Measurements from ENCODE around the gene MID1.

MID1 gene

DNA sequence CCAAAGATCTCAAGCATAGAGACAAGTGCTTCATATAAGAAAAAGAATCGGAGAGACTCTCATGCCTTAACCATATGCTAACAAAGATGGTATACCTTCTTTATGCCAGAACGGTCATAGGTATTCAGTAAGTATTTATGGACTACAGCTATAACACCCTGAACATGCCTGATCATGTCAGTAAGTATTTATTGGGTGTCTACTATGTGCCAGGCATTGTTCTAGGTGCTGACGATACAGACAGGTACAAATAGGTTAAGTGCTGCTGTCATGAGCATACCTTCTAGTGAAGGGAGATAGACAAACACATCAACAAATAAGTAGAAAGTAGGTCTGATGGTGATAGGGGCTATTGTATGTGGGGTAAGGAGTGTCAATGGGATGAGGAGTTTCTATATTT is 9.5 kb upstream of the MID1 start:
- no peak overlapping the region for H2AK5ac ChIP-seq (ENCODE audit: low read length)
- no CpG with 5 or more reads among the region's 3 CpGs for whole genome bisulfite sequencing (ENCODE audit: extremely low coverage, insufficient coverage, insufficient read length)
- DNase-seq: no peak

GRCh38 chrX:10628906-10629305 is 8.5 kb upstream of the MID1 start:
- H3K4ac ChIP-seq (ENCODE audit: low read depth, low read length): no peak overlapping the region
- H3K4me3 ChIP-seq (ENCODE audit: low read depth, low read length): no peak overlapping the region
- H4K91ac ChIP-seq (ENCODE audit: low read depth, low read length): no peak overlapping the region
- no peak overlapping the region for H2BK5ac ChIP-seq (ENCODE audit: low read depth, low read length, poor library complexity)
- H2BK120ac ChIP-seq (ENCODE audit: insufficient read depth, low read length, poor library complexity): no peak overlapping the region
- peaks cover 2 to 10% of the 10 kb centered on the region in 2 experiments for H3K4me1 ChIP-seq (ENCODE audit: control insufficient read depth in 1 of 2, insufficient read depth in 2 of 2, low read length in 2 of 2)
- peaks cover 8% of the 10 kb centered on the region for H3K79me1 ChIP-seq (ENCODE audit: low read length)
- no peaks in the 10 kb centered on the region for H3K9me3 ChIP-seq (ENCODE audit: insufficient read depth, low read depth, low read length)
- no peak overlapping the region for H4K8ac ChIP-seq (ENCODE audit: low read depth, low read length)
- no peak overlapping the region for H2BK12ac ChIP-seq (ENCODE audit: low read length)
- H3K27ac ChIP-seq (ENCODE audit: low read depth, low read length): no peak overlapping the region
- H2AK5ac ChIP-seq (ENCODE audit: low read length): no peak overlapping the region
- H3K18ac ChIP-seq (ENCODE audit: low read length): no peak overlapping the region
- no peaks in the 10 kb centered on the region for H3K79me2 ChIP-seq (ENCODE audit: control insufficient read depth, insufficient read depth, low read length, poor library complexity)
- H2AFZ ChIP-seq (ENCODE audit: insufficient read depth, low read length, poor library complexity): no peak overlapping the region
- no peak overlapping the region for H3K14ac ChIP-seq (ENCODE audit: low read length)
- H3K23ac ChIP-seq (ENCODE audit: low read length): no peak overlapping the region
- H4K12ac ChIP-seq (ENCODE audit: low read depth, low read length): no peak overlapping the region
- no peaks in the 10 kb centered on the region for H3K36me3 ChIP-seq (ENCODE audit: control insufficient read depth in 1 of 2, insufficient read depth in 2 of 2, low read length in 2 of 2)
- no peaks in the 10 kb centered on the region for H3K27me3 ChIP-seq (ENCODE audit: insufficient read depth, low read length)
- H3K9ac ChIP-seq (ENCODE audit: low read length): no peak overlapping the region
- no CpG with 5 or more reads among the region's 3 CpGs for WGBS (ENCODE audit: extremely low coverage, insufficient coverage, insufficient read length)
- DNase-seq: no peak
- no peak overlapping the region for H3K4me2 ChIP-seq (ENCODE audit: low read length)

More for the DNA sequence above, 9.5 kb upstream of the MID1 start:
- Histone ChIP-seq H3K36me3 (ENCODE audit: control insufficient read depth in 1 of 2, insufficient read depth in 2 of 2, low read length in 2 of 2) (no peaks in the 10 kb centered on the region), H2AFZ (ENCODE audit: insufficient read depth, low read length, poor library complexity) (no peak overlapping the region), H4K8ac (ENCODE audit: low read depth, low read length) (no peak overlapping the region), H3K9ac (ENCODE audit: low read length) (no peak overlapping the region), H3K18ac (ENCODE audit: low read length) (no peak overlapping the region), H3K14ac (ENCODE audit: low read length) (no peak overlapping the region), H3K79me2 (ENCODE audit: control insufficient read depth, insufficient read depth, low read length, poor library complexity) (no peaks in the 10 kb centered on the region), H3K79me1 (ENCODE audit: low read length) (peaks cover 8% of the 10 kb centered on the region), H3K23ac (ENCODE audit: low read length) (no peak overlapping the region), H2BK12ac (ENCODE audit: low read length) (no peak overlapping the region), H4K12ac (ENCODE audit: low read depth, low read length) (no peak overlapping the region), H3K4me1 (ENCODE audit: control insufficient read depth in 1 of 2, insufficient read depth in 2 of 2, low read length in 2 of 2) (peaks cover 2 to 10% of the 10 kb centered on the region in 2 experiments), H3K4me2 (ENCODE audit: low read length) (no peak overlapping the region), H3K27me3 (ENCODE audit: insufficient read depth, low read length) (no peaks in the 10 kb centered on the region), H3K4ac (ENCODE audit: low read depth, low read length) (no peak overlapping the region), H4K91ac (ENCODE audit: low read depth, low read length) (no peak overlapping the region), H2BK120ac (ENCODE audit: insufficient read depth, low read length, poor library complexity) (no peak overlapping the region), H2BK5ac (ENCODE audit: low read depth, low read length, poor library complexity) (no peak overlapping the region), H3K27ac (ENCODE audit: low read depth, low read length) (no peak overlapping the region), H3K4me3 (ENCODE audit: low read depth, low read length) (no peak overlapping the region), H3K9me3 (ENCODE audit: insufficient read depth, low read depth, low read length) (no peaks in the 10 kb centered on the region)

GRCh38 chrX:10622197-10622596 is 1.8 kb upstream of the MID1 start:
- DNase-seq: no peak
- no peak overlapping the region for H2BK12ac ChIP-seq (ENCODE audit: low read length)
- H3K9me3 ChIP-seq (ENCODE audit: insufficient read depth, low read depth, low read length): no peaks in the 10 kb centered on the region
- H2BK5ac ChIP-seq (ENCODE audit: low read depth, low read length, poor library complexity): no peak overlapping the region
- no peaks in the 10 kb centered on the region for H3K27me3 ChIP-seq (ENCODE audit: insufficient read depth, low read length)
- H3K4me3 ChIP-seq (ENCODE audit: low read depth, low read length): no peak overlapping the region
- no peak overlapping the region for H2AFZ ChIP-seq (ENCODE audit: insufficient read depth, low read length, poor library complexity)
- H4K12ac ChIP-seq (ENCODE audit: low read depth, low read length): no peak overlapping the region
- H2AK5ac ChIP-seq (ENCODE audit: low read length): no peak overlapping the region
- H3K27ac ChIP-seq (ENCODE audit: low read depth, low read length): no peak overlapping the region
- H3K14ac ChIP-seq (ENCODE audit: low read length): no peak overlapping the region
- 100% methylated on average over 1 of the region's 3 CpGs for WGBS (ENCODE audit: extremely low coverage, insufficient coverage, insufficient read length)
- no peak overlapping the region for H3K23ac ChIP-seq (ENCODE audit: low read length)
- H3K36me3 ChIP-seq (ENCODE audit: control insufficient read depth in 1 of 2, insufficient read depth in 2 of 2, low read length in 2 of 2): no peaks in the 10 kb centered on the region
- H3K79me1 ChIP-seq (ENCODE audit: low read length): peaks cover 3% of the 10 kb centered on the region
- no peak overlapping the region for H2BK120ac ChIP-seq (ENCODE audit: insufficient read depth, low read length, poor library complexity)
- no peak overlapping the region for H3K9ac ChIP-seq (ENCODE audit: low read length)
- H4K8ac ChIP-seq (ENCODE audit: low read depth, low read length): no peak overlapping the region
- peaks cover 0 to 7% of the 10 kb centered on the region in 2 experiments for H3K4me1 ChIP-seq (ENCODE audit: control insufficient read depth in 1 of 2, insufficient read depth in 2 of 2, low read length in 2 of 2)
- peaks cover 4% of the 10 kb centered on the region for H3K79me2 ChIP-seq (ENCODE audit: control insufficient read depth, insufficient read depth, low read length, poor library complexity)
- H3K4me2 ChIP-seq (ENCODE audit: low read length): no peak overlapping the region
- no peak overlapping the region for H3K18ac ChIP-seq (ENCODE audit: low read length)
- H4K91ac ChIP-seq (ENCODE audit: low read depth, low read length): no peak overlapping the region
- no peak overlapping the region for H3K4ac ChIP-seq (ENCODE audit: low read depth, low read length)

DNA sequence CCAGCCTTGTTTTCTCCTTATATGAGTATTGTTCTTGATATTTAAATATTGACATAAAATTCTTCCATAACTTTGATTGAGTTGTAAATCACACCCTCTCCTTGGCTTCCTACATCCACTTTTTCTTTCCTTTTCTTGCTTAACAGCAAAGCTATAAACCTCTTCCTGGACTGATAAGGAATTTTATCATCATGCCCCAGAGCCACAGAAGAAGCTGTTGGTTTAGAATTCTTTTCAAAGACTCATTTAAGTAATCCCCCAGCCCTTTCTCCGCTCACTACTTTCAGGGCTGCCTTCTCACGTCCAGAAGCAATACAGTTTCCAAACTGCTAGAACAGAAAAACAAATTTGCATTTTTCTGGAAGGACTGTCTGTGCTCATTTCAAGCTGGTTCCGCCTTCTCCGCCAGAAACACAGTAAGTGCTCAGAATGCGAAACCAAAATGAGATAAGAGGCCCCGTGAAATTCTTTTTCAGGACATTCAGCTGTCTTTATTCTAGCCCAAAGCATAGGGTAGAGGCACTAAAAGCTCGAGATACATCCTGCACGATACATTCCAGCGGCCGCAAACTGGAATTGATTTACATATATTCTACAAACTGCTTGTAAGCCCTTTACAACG is 849 bp downstream of the MID1 start:
- Histone ChIP-seq H3K18ac (ENCODE audit: low read length) (no peak overlapping the region), H3K36me3 (ENCODE audit: control insufficient read depth in 1 of 2, insufficient read depth in 2 of 2, low read length in 2 of 2) (no peaks in the 10 kb centered on the region), H2AK5ac (ENCODE audit: low read length) (no peak overlapping the region), H3K9ac (ENCODE audit: low read length) (peak overlapping the region; percentile 24), H4K8ac (ENCODE audit: low read depth, low read length) (no peak overlapping the region), H3K79me2 (ENCODE audit: control insufficient read depth, insufficient read depth, low read length, poor library complexity) (peaks cover 4% of the 10 kb centered on the region), H2BK5ac (ENCODE audit: low read depth, low read length, poor library complexity) (peak overlapping the region; percentile 76), H3K4me2 (ENCODE audit: low read length) (peak overlapping the region; percentile 94), H3K9me3 (ENCODE audit: insufficient read depth, low read depth, low read length) (no peaks in the 10 kb centered on the region), H2BK120ac (ENCODE audit: insufficient read depth, low read length, poor library complexity) (peak overlapping the region; percentile 43), H3K27me3 (ENCODE audit: insufficient read depth, low read length) (no peaks in the 10 kb centered on the region), H3K4me1 (ENCODE audit: control insufficient read depth in 1 of 2, insufficient read depth in 2 of 2, low read length in 2 of 2) (peaks cover 0 to 7% of the 10 kb centered on the region in 2 experiments), H3K23ac (ENCODE audit: low read length) (no peak overlapping the region), H3K4me3 (ENCODE audit: low read depth, low read length) (peak overlapping the region; percentile 73), H3K14ac (ENCODE audit: low read length) (peak overlapping the region; percentile 17), H4K91ac (ENCODE audit: low read depth, low read length) (peak overlapping the region; percentile 70), H2AFZ (ENCODE audit: insufficient read depth, low read length, poor library complexity) (no peak overlapping the region), H3K4ac (ENCODE audit: low read depth, low read length) (no peak overlapping the region), H3K79me1 (ENCODE audit: low read length) (peaks cover 3% of the 10 kb centered on the region), H4K12ac (ENCODE audit: low read depth, low read length) (no peak overlapping the region), H3K27ac (ENCODE audit: low read depth, low read length) (peak overlapping the region; percentile 89), H2BK12ac (ENCODE audit: low read length) (no peak overlapping the region)
- no CpG with 5 or more reads among the region's 11 CpGs for WGBS (ENCODE audit: extremely low coverage, insufficient coverage, insufficient read length)
- DNase-seq: peak in 1 of 2 donors; percentile 48

Measured in trophoblast cell (in vitro differentiated cells and primary cell).